Spleen (tissue), 11 donors: ENCODE measurements around the gene AGBL3. TPM values are rescaled to one million over a fixed set of nuclear protein-coding genes. Genes with fewer than 3 reads are reported as not detected.

Source experiments
- DNase-seq: peaks from one replicate; pipeline ENCODE4 v3.0.0-alpha.2; 2020
- H3K27ac ChIP-seq, 8 donors: fragments of 200-600 bp; sonication (generic) in 7 of 8; 1 replicate in 4 of 8; 2 replicates in 4 of 8; pipeline versions ENCODE4 v1.5.0 to v1.8.0; 2016 to 2021; ENCODE audit warnings: inconsistent platforms in 4 of 8, mild to moderate bottlenecking in 4 of 8, moderate library complexity in 1 of 8
- H3K27me3 ChIP-seq, 7 donors: fragments of 200-600 bp; sonication (generic) in 6 of 7; replicated peaks in 1 of 7; 1 replicate in 4 of 7; 2 replicates in 3 of 7; pipeline versions ENCODE4 v1.5.0 to v1.8.0; 2016 to 2021; ENCODE audit warnings: inconsistent platforms in 3 of 7, mild to moderate bottlenecking in 1 of 7
- H3K36me3 ChIP-seq, 6 donors: fragments of 200-600 bp; sonication (generic) in 5 of 6; 1 replicate in 4 of 6; 2 replicates in 2 of 6; pipeline versions ENCODE4 v1.5.0 to v1.8.0; 2016 to 2021; ENCODE audit warnings: inconsistent platforms in 2 of 6
- H3K4me1 ChIP-seq, 6 donors: fragments of 200-600 bp; sonication (generic) in 5 of 6; 1 replicate in 3 of 6; 2 replicates in 3 of 6; pipeline versions ENCODE4 v1.5.0 to v1.8.0; 2016 to 2021; ENCODE audit warnings: inconsistent platforms in 3 of 6
- H3K4me3 ChIP-seq, 8 donors: fragments of 200-600 bp; sonication (generic) in 7 of 8; 1 replicate in 4 of 8; 2 replicates in 4 of 8; pipeline versions ENCODE4 v1.5.0 to v1.8.0; 2016 to 2021; ENCODE audit warnings: inconsistent platforms in 4 of 8, mild to moderate bottlenecking in 4 of 8, moderate library complexity in 2 of 8
- H3K9me3 ChIP-seq, 8 donors: fragments of 200-600 bp; sonication (generic) in 7 of 8; 1 replicate in 4 of 8; 2 replicates in 4 of 8; pipeline versions ENCODE4 v1.5.0 to v1.8.0; 2016 to 2021; ENCODE audit warnings: inconsistent platforms in 4 of 8
- CTCF ChIP-seq, 11 experiments: fragments of 200-600 bp in 7 of 11; fragments of 450-650 bp in 4 of 11; sonication (generic) in 4 of 11; IDR thresholded peaks in 8 of 11; conservative IDR thresholded peaks in 3 of 11; 1 replicate in 7 of 11; 2 replicates in 4 of 11; pipeline versions ENCODE4 v1.4.0 to v1.8.0; 2016 to 2021; ENCODE audit warnings: antibody characterized with exemption in 11 of 11, inconsistent platforms in 4 of 11, mild to moderate bottlenecking in 1 of 11
- POLR2A ChIP-seq, 3 donors: fragments of 450-650 bp; IDR thresholded peaks; one replicate each; pipeline ENCODE4 v1.5.1; 2017; ENCODE audit warnings: antibody characterized with exemption in 3 of 3, mild to moderate bottlenecking in 1 of 3
- POLR2AphosphoS5 ChIP-seq, 3 donors: sonication (generic); formaldehyde crosslinking; IDR thresholded peaks; one replicate each; pipeline ENCODE4 v1.5.1; 2017; ENCODE audit warnings: antibody characterized with exemption in 3 of 3
- WGBS, 5 donors: extraction: QIAGEN DNeasy Blood & Tissue Kit in 3 of 5; methylation state at CpG; one replicate each; pipeline versions ENCODE4 v1.1.5 to v1.1.7; 2013 to 2018; 5-methylcytosine and 5-hydroxymethylcytosine counted together
- intact Hi-C: fragments of 100-400 bp; cut with DNase I; formaldehyde crosslinking; loops from one replicate; pipeline ENCODE4 v1.15.0; 2023; ENCODE audit warnings: low total_unique reads
- polyA plus RNA-seq, 3 donors: library from polyadenylated mRNA; stranded (reverse); fragments of 200-250 nt; gene quantifications; one replicate each; pipeline ENCODE4 v1.2.1, GENCODE V29; 2013
- total RNA-seq, 7 donors: library from RNA; depleted of rRNA in 3 of 7; stranded (reverse); fragments of >200 nt in 3 of 7; fragmentation: NEBNext Ultra II Directional in 4 of 7; extraction: Animal tissue kit (Norgen Biotek cat#: 25700) in 4 of 7; gene quantifications; one replicate each; pipeline versions ENCODE4 v1.1.0 to v1.2.1, GENCODE V29; 2016 to 2021
- donor health status: healthy with polysubstance abuse.
- donor health status: DM: no; HTN: no; CAD: no; lungs with moderate emphysema.
- donor health status: DM: no; HTN: no; CAD: no.
- donor health status: Bipolar disorder and iron deficiency.
- donor health status: healthy.
- donor health status: DM: no; HTN: no; CAD: no.
- donor health status: DM: yes; HTN: yes; CAD: no.

AGBL3 gene
- total and polyA plus RNA-seq, 10 donors = 1.2 to 12.9 (median 4.9) TPM

- intact Hi-C loops = no loop called here
- no peak overlapping the region for H3K27ac ChIP-seq
- H3K4me3 ChIP-seq = no peak overlapping the region
- TF ChIP-seq CTCF (IDR thresholded peaks at IDR 0.05 in 8 of 11, conservative IDR thresholded peaks at IDR 0.05 in 3 of 11) = no peak
- TF ChIP-seq POLR2AphosphoS5 (IDR thresholded peaks at IDR 0.05) = no peak
- TF ChIP-seq POLR2A (IDR thresholded peaks at IDR 0.05) = no peak
- no peaks in the 10 kb centered on the region for H3K27me3 ChIP-seq
- peaks cover 2 to 12% (median 11%) of the 10 kb centered on the region in 6 donors for H3K4me1 ChIP-seq
- 87 to 95% (median 92%) methylated on average over 6 of the region's 6 CpGs for WGBS, 5 donors
- DNase-seq = no peak
- peaks cover 0 to 17% (median 3%) of the 10 kb centered on the region in 6 donors for H3K36me3 ChIP-seq
- peaks cover 3 to 28% (median 19%) of the 10 kb centered on the region in 8 donors for H3K9me3 ChIP-seq
Measured at GRCh38 chr7:135175931-135176330, 189.6 kb downstream of the AGBL3 start.

GRCh38 chr7:135177028-135177696 lies 190.9 kb downstream of the AGBL3 start:
- Histone ChIP-seq H3K4me3 (no peak overlapping the region), H3K27me3 (no peaks in the 10 kb centered on the region), H3K27ac (no peak overlapping the region), H3K4me1 (no peaks in the 10 kb centered on the region), H3K36me3 (peaks cover 0 to 29% (median 9%) of the 10 kb centered on the region in 6 donors), H3K9me3 (peaks cover 9 to 40% (median 31%) of the 10 kb centered on the region in 8 donors)
- intact Hi-C loops = no loop called here
- TF ChIP-seq POLR2A (IDR thresholded peaks at IDR 0.05) = no peak
- TF ChIP-seq POLR2AphosphoS5 (IDR thresholded peaks at IDR 0.05) = no peak
- TF ChIP-seq CTCF (IDR thresholded peaks at IDR 0.05 in 8 of 11, conservative IDR thresholded peaks at IDR 0.05 in 3 of 11) = no peak
- WGBS, 5 donors = 90 to 96% (median 95%) methylated on average over 9 of the region's 9 CpGs
- peak; percentile 16 for DNase-seq

- no peaks in the 10 kb centered on the region for H3K27me3 ChIP-seq
- no peak for TF ChIP-seq CTCF (IDR thresholded peaks at IDR 0.05 in 8 of 11, conservative IDR thresholded peaks at IDR 0.05 in 3 of 11)
- no peak for TF ChIP-seq POLR2A (IDR thresholded peaks at IDR 0.05)
- no peak for TF ChIP-seq POLR2AphosphoS5 (IDR thresholded peaks at IDR 0.05)
- no peak overlapping the region for H3K4me3 ChIP-seq
- H3K9me3 ChIP-seq = peaks cover 10 to 52% (median 43%) of the 10 kb centered on the region in 8 donors
- intact Hi-C loops = no loop called here
- peaks cover 0 to 41% (median 21%) of the 10 kb centered on the region in 6 donors for H3K36me3 ChIP-seq
- H3K27ac ChIP-seq = no peak overlapping the region
- no peaks in the 10 kb centered on the region for H3K4me1 ChIP-seq
- WGBS, 5 donors = 85 to 93% (median 89%) methylated on average over 13 of the region's 13 CpGs
- no peak for DNase-seq
Measured at GRCh38 chr7:135178364-135178763, 192.1 kb downstream of the AGBL3 start.

DNA sequence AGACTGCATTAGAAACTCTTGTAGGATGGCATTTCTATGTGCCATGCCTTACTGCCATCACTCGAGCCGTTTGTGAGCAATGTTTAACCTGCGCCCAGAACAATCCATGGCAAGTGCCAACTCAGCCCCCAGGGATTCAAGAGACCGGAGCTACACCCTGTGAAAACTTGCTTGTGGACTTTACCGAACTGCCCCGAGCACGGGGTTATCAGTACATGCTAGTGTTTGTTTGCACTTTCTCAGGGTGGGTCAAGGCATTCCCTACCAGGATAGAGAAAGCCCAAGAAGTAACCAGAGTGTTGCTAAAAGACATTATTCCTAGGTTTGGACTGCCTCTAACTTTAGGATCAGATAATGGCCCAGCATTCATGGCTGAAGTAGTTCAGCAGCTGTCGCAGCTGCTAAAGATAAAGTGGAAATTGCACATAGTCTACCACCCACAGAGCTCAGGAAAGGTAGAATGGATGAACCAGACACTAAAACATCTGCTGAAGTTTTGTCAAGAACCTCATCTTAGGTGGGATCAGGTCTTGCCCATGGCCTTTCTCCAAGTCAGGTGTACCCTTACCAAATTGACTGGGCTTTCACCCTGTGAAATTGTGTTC lies 193.1 kb downstream of the AGBL3 start:
- H3K4me3 ChIP-seq = no peak overlapping the region
- peaks cover 0 to 52% (median 32%) of the 10 kb centered on the region in 6 donors for H3K36me3 ChIP-seq
- intact Hi-C loops = no loop called here
- TF ChIP-seq CTCF (IDR thresholded peaks at IDR 0.05 in 8 of 11, conservative IDR thresholded peaks at IDR 0.05 in 3 of 11) = no peak
- no peak for TF ChIP-seq POLR2A (IDR thresholded peaks at IDR 0.05)
- TF ChIP-seq POLR2AphosphoS5 (IDR thresholded peaks at IDR 0.05) = no peak
- DNase-seq = peak; percentile 17
- no peaks in the 10 kb centered on the region for H3K4me1 ChIP-seq
- H3K27me3 ChIP-seq = no peaks in the 10 kb centered on the region
- H3K27ac ChIP-seq = no peak overlapping the region
- 93 to 97% (median 96%) methylated on average over 8 of the region's 8 CpGs for WGBS, 5 donors
- H3K9me3 ChIP-seq = peaks cover 10 to 63% (median 47%) of the 10 kb centered on the region in 8 donors
